ENCODE results near the gene NFATC2IP.
A peak's percentile ranks its signal among the peaks of the same experiment; 100 is the strongest.
"Not testable (repeated sequence)": the region's sequence is repeated elsewhere in the genome, so short reads cannot be mapped to it uniquely, and the experiment has no call there.

NFATC2IP gene

DNA sequence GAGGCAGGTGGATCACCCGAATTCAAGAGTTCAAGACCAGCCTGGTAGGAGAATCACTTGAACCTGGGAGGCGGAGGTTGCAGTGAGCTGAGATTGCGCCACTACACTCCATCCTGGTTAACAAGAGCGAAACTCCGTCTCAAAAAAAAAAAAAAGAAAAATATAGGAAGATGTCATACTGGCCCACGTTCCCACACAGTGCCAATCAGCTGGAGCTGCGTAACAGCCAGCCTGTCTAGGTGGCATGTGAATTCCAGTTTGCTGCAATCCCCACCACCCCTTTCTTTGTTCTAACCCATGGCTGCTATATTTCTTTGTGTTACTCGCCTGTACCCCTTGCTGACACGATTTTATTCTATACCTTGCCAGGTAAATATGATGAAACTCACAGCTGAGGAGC, 7.5 kb downstream of the NFATC2IP start:
- in situ Hi-C loops (cut with HindIII; ENCODE audit: low pct_ligation_motif_present, low pct_unique_long_range_greater_than_20kb, low sequenced_read_pairs), result no loop called here
- DNase-seq, result no peak

DNA sequence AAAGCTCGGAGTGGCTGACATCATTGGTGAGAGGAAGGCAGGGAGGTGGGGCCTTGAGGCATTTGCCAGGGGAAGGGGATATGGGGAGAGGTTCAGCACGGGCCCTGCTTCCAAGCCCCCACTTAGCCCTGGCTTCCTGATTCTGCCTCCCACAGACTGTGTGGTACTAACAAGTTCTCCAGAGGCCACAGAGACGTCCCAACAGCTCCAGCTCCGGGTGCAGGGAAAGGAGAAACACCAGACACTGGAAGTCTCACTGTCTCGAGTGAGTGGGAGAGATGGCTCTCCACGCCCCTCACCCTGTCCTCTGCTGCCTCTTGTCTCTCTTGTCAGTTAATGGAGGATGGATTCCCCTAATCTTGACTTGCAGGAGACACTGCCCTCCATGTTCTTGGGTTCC, 8.1 kb downstream of the NFATC2IP start:
- in situ Hi-C loops (cut with HindIII; ENCODE audit: low pct_ligation_motif_present, low pct_unique_long_range_greater_than_20kb, low sequenced_read_pairs), result no loop called here
- no peak for DNase-seq

- DNase-seq, result no peak
- in situ Hi-C loops (cut with HindIII; ENCODE audit: low pct_ligation_motif_present, low pct_unique_long_range_greater_than_20kb, low sequenced_read_pairs), result no loop called here
Measured at GRCh38 chr16:28964072-28964471, 13.3 kb downstream of the NFATC2IP start.

- in situ Hi-C loops (cut with HindIII; ENCODE audit: low pct_ligation_motif_present, low pct_unique_long_range_greater_than_20kb, low sequenced_read_pairs), result no loop called here
- DNase-seq, result no peak
Measured at GRCh38 chr16:28964496-28964895, 13.8 kb downstream of the NFATC2IP start.

GRCh38 chr16:28967156-28967555, 16.4 kb downstream of the NFATC2IP start:
- DNase-seq, result no peak
- in situ Hi-C loops (cut with HindIII; ENCODE audit: low pct_ligation_motif_present, low pct_unique_long_range_greater_than_20kb, low sequenced_read_pairs), result no loop called here

DNA sequence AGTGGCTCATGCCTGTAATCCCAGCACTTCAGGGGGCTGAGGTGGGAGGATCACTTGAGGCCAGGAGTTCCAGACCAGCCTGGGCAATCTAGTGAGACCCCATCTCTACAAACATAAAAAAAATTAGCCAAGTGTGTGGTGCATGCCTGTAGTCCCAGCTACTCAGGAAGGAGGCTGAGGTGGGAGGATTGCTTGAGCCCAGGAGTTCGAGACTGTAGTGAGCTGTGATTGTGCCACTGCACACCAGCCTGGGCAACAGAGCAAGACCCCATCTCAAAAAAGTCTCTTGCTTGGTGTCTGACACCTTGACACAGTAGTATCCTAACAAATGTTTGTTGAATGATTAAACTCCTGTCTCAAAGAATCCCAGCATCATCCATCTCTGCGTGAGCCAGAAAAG, 19.0 kb downstream of the NFATC2IP start:
- DNase-seq; in situ Hi-C loops (cut with HindIII; ENCODE audit: low pct_ligation_motif_present, low pct_unique_long_range_greater_than_20kb, low sequenced_read_pairs): not testable (repeated sequence)

- DNase-seq, result peak; percentile 87
- in situ Hi-C loops (cut with HindIII; ENCODE audit: low pct_ligation_motif_present, low pct_unique_long_range_greater_than_20kb, low sequenced_read_pairs), result no loop called here
Measured at GRCh38 chr16:28974007-28974436, 23.3 kb downstream of the NFATC2IP start.

DNA sequence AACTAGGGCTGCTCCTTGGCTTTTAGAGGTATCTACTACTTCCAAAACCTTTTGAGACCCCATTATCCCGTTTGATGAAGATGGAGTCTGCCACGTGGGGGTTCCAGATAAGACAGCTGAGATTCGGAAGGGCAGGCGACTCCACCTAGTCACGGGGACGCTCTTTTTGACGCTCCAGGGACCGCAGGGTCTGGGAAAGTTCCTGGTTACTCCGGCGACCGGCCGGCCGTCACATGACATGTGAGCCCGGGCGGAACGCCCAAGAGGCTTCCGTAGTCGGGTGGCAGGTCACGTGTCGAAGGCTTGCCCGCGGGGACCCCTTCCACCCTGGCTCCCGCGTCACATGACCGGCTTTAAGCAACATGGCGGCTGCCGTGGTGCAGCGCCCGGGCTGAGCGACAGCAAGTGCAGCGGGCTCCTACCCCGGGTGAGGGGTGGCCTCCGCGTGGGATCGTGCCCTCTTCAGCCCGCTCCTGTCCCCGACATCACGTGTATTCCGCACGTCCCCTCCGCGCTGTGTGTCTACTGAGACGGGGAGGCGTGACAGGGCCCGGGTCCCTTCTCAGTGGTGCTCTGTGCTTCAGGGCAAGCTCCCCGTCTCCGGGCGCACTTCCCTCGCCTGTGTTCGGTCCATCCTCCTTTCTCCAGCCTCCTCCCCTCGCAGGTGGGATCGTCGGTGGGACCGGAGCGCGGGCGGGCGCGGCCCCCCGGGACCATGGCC, 23.9 kb downstream of the NFATC2IP start, which contains the start of gene SPNS1:
SPNS1 (plus strand) TSS at position 342 of the 721 bp plus-strand sequence; CDS start at position 716, 374 bp downstream.
- in situ Hi-C loops (cut with HindIII; ENCODE audit: low pct_ligation_motif_present, low pct_unique_long_range_greater_than_20kb, low sequenced_read_pairs), result no loop called here

DNA sequence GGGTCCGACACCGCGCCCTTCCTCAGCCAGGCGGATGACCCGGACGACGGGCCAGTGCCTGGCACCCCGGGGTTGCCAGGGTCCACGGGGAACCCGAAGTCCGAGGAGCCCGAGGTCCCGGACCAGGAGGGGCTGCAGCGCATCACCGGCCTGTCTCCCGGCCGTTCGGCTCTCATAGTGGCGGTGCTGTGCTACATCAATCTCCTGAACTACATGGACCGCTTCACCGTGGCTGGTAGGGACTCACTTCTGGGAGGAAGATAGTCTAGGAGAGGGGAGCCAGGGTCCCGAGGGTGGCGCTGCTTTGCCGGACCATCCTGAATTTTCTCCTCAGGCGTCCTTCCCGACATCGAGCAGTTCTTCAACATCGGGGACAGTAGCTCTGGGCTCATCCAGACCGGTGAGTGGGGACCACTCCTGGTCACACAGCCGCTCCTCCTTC, 24.4 kb downstream of the NFATC2IP start:
- DNase-seq, result peak; percentile 22
- in situ Hi-C loops (cut with HindIII; ENCODE audit: low pct_ligation_motif_present, low pct_unique_long_range_greater_than_20kb, low sequenced_read_pairs), result no loop called here

More for the DNA sequence above, 23.9 kb downstream of the NFATC2IP start, which contains the start of gene SPNS1:
- peak; percentile 98 for DNase-seq

GRCh38 chr16:28977703-28978662, 27.2 kb downstream of the NFATC2IP start:
- peak; percentile 14 for DNase-seq
- in situ Hi-C loops (cut with HindIII; ENCODE audit: low pct_ligation_motif_present, low pct_unique_long_range_greater_than_20kb, low sequenced_read_pairs), result no loop called here

- DNase-seq; in situ Hi-C loops (cut with HindIII; ENCODE audit: low pct_ligation_motif_present, low pct_unique_long_range_greater_than_20kb, low sequenced_read_pairs): not testable (repeated sequence)
Measured at GRCh38 chr16:28980330-28980729, 29.6 kb downstream of the NFATC2IP start.

- DNase-seq, result no peak
- in situ Hi-C loops (cut with HindIII; ENCODE audit: low pct_ligation_motif_present, low pct_unique_long_range_greater_than_20kb, low sequenced_read_pairs), result no loop called here
Measured at GRCh38 chr16:28980929-28981328, 30.2 kb downstream of the NFATC2IP start.

DNA sequence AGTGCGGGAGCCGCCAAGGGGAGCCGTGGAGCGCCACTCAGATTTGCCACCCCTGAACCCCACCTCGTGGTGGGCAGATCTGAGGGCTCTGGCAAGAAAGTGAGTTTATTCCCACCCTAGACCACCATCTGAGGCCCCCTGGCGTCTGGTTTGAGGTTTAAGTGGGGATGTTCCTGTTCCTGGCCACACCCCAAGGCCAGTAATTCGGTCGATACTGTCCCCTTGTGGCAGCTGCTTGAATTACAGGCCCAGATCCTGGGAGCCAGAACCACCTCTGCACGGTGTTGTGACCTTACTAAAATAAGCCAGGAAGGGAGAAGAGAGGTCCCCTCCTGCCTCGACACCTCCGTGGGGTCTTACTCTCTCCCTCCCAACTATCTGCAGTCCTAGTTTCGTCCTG, 30.8 kb downstream of the NFATC2IP start:
- in situ Hi-C loops (cut with HindIII; ENCODE audit: low pct_ligation_motif_present, low pct_unique_long_range_greater_than_20kb, low sequenced_read_pairs), result no loop called here
- DNase-seq, result peak; percentile 20

- no peak for DNase-seq
- in situ Hi-C loops (cut with HindIII; ENCODE audit: low pct_ligation_motif_present, low pct_unique_long_range_greater_than_20kb, low sequenced_read_pairs), result no loop called here
Measured at GRCh38 chr16:28982418-28982817, 31.7 kb downstream of the NFATC2IP start.

DNA sequence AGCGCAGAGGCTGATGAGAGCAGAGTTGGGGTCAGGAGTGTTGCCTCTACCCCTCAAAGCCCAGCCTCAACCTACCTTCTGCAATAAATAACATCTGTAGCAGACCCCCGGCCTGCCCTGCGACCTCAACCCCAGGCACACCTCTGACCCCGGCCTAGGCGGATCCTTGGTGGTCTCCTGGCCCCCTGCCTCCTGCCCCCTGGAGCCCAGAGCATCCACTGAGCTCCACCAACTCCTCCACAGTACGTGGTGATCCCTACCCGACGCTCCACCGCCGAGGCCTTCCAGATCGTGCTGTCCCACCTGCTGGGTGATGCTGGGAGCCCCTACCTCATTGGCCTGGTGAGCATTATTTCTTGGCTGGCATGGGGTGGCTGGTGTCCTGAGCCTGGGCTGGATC, 32.2 kb downstream of the NFATC2IP start:
- DNase-seq, result no peak
- in situ Hi-C loops (cut with HindIII; ENCODE audit: low pct_ligation_motif_present, low pct_unique_long_range_greater_than_20kb, low sequenced_read_pairs), result no loop called here

DNA sequence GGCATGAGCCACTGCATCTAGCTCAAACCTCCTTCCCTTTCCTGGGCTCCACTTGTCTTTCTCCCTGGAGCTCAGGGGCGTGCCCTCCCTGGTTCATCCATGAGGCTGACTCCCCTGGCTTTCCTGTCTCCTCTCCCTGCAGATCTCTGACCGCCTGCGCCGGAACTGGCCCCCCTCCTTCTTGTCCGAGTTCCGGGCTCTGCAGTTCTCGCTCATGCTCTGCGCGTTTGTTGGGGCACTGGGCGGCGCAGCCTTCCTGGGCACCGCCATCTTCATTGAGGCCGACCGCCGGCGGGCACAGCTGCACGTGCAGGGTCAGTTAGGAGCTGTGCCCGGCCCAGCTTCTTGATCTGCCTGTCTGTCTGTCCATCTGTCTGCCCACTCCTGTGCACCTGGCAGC, 32.9 kb downstream of the NFATC2IP start:
- DNase-seq, result no peak
- in situ Hi-C loops (cut with HindIII; ENCODE audit: low pct_ligation_motif_present, low pct_unique_long_range_greater_than_20kb, low sequenced_read_pairs), result no loop called here

GRCh38 chr16:28984091-28984490, 33.4 kb downstream of the NFATC2IP start:
- in situ Hi-C loops (cut with HindIII; ENCODE audit: low pct_ligation_motif_present, low pct_unique_long_range_greater_than_20kb, low sequenced_read_pairs), result no loop called here
- DNase-seq, result no peak

DNA sequence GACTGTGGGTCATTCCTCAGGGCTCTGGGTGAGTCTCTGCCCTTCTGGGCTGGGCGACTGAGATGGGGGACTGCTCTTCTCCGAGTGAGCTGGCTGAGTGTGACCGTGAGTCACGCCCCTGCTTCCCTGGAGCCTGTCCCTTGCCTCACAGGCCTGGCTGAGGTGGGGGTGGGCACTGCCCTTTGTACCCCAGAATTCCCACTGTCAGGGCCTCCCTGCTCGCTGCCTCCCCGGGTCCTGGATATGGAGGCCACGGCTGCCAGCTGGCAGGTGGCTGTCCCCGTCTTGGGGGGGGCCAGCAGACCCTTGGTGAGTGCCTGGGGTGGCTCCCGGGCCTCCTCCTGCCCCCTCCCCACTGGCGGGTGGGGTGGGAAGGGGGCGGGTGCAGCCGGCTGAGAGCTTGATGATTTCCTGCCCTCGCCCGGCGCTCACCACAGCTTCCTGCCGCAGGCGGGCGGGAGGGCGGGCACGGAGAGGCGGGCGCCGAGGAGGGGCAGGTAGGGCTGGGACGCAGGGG, 33.9 kb downstream of the NFATC2IP start, which contains the start of gene LAT:
LAT (plus strand) TSS at position 434 of the 517 bp plus-strand sequence. CDS start 366 bp downstream, outside the sequence.
- in situ Hi-C loops (cut with HindIII; ENCODE audit: low pct_ligation_motif_present, low pct_unique_long_range_greater_than_20kb, low sequenced_read_pairs), result no loop called here
- DNase-seq, result peak; percentile 92

Data from ACHN (cell line).